Measurements from ENCODE around the gene EEF1A1. TPM values are rescaled to one million over a fixed set of nuclear protein-coding genes. Genes with fewer than 3 reads are reported as not detected.
"Not testable (repeated sequence)": the region's sequence is repeated elsewhere in the genome, so short reads cannot be mapped to it uniquely, and the experiment has no call there.

Gene EEF1A1
- polyA plus RNA-seq (2013, experiment 1 of 2), result 14,204 TPM
- polyA plus RNA-seq (2013, experiment 2 of 2), result 14,628 TPM

GRCh38 chr6:73520688-73521350 lies at the start of gene EEF1A1:
TSS of gene EEF1A1 (minus strand) at chr6:73521032. CDS start at chr6:73520026, 1,006 bp downstream.
- peak within 1 kb of the TSS; percentile 86 for H3K4me2 ChIP-seq (ENCODE audit: low read length, poor library complexity, severe bottlenecking)
- H4K91ac ChIP-seq (ENCODE audit: low read length), result peak within 1 kb of the TSS; percentile 98
- no peaks in the 10 kb centered on the region for H3K27me3 ChIP-seq (ENCODE audit: control insufficient read depth in 1 of 2, insufficient read depth in 1 of 2, low read length in 2 of 2)
- peak; percentile 100 for DNase-seq
- peak within 1 kb of the TSS; percentile 87 for H2BK15ac ChIP-seq (ENCODE audit: low read depth, poor library complexity, severe bottlenecking)
- H2AFZ ChIP-seq (ENCODE audit: low read depth, low read length), result peak within 1 kb of the TSS; percentile 66
- peak within 1 kb of the TSS; percentile 99 for H2AK5ac ChIP-seq (ENCODE audit: low read length, severe bottlenecking)
- peak within 1 kb of the TSS; percentile 89 for H2BK120ac ChIP-seq (ENCODE audit: low read depth, low read length)
- peak within 1 kb of the TSS; percentile 74 to 99 for H3K14ac ChIP-seq (ENCODE audit: low read length in 2 of 2)
- H3K27ac ChIP-seq (ENCODE audit: low read length, poor library complexity, severe bottlenecking), result peak within 1 kb of the TSS; percentile 99
- H3K23ac ChIP-seq (ENCODE audit: low read length in 2 of 2), result peak within 1 kb of the TSS; percentile 93 to 96
- peaks cover 1% of the 10 kb centered on the region for H3K4me1 ChIP-seq (ENCODE audit: control insufficient read depth, insufficient read depth, low read depth, low read length)
- peaks cover 16 to 42% of the 10 kb centered on the region in 2 experiments for H3K36me3 ChIP-seq (ENCODE audit: control insufficient read depth in 1 of 2, insufficient read depth in 2 of 2, low read depth in 1 of 2, low read length in 2 of 2)
- no peaks in the 10 kb centered on the region for H3K9me3 ChIP-seq (ENCODE audit: control insufficient read depth, low read length)
- H2BK5ac ChIP-seq (ENCODE audit: low read depth, low read length, poor library complexity, severe bottlenecking), result peak within 1 kb of the TSS; percentile 90
- H3K4ac ChIP-seq (ENCODE audit: low read depth in 1 of 2, low read length in 2 of 2), result peak within 1 kb of the TSS; percentile 89 to 100
- peak within 1 kb of the TSS; percentile 100 for H3K9ac ChIP-seq (ENCODE audit: low read length)
- H3K4me3 ChIP-seq (ENCODE audit: insufficient read depth in 1 of 2, low read depth in 1 of 2, low read length in 2 of 2), result peak within 1 kb of the TSS; percentile 96 to 99
- WGBS, result under 1% methylated on average over 48 of the region's 53 CpGs
- H4K8ac ChIP-seq (ENCODE audit: low read length), result peak within 1 kb of the TSS; percentile 97
- peaks cover 3% of the 10 kb centered on the region for H3K79me1 ChIP-seq (replicated peaks; ENCODE audit: low read length, poor library complexity, severe bottlenecking)
- peak within 1 kb of the TSS; percentile 100 for H3K18ac ChIP-seq (ENCODE audit: low read depth in 1 of 2, low read length in 2 of 2)
- H2BK12ac ChIP-seq (ENCODE audit: low read length in 2 of 2), result peak within 1 kb of the TSS in 1 of 2 experiments; percentile 92

- H3K27me3 ChIP-seq (ENCODE audit: control insufficient read depth in 1 of 2, insufficient read depth in 1 of 2, low read length in 2 of 2), result no peaks in the 10 kb centered on the region
- no peak overlapping the region for H3K4me2 ChIP-seq (ENCODE audit: low read length, poor library complexity, severe bottlenecking)
- WGBS, result 55% methylated on average over 5 of the region's 5 CpGs
- no peaks in the 10 kb centered on the region for H3K79me1 ChIP-seq (replicated peaks; ENCODE audit: low read length, poor library complexity, severe bottlenecking)
- no peaks in the 10 kb centered on the region for H3K9me3 ChIP-seq (ENCODE audit: control insufficient read depth, low read length)
- no peak overlapping the region for H3K14ac ChIP-seq (ENCODE audit: low read length in 2 of 2)
- H2AK5ac ChIP-seq (ENCODE audit: low read length, severe bottlenecking), result no peak overlapping the region
- no peak for DNase-seq
- no peak overlapping the region for H4K8ac ChIP-seq (ENCODE audit: low read length)
- peaks cover 9% of the 10 kb centered on the region for H3K4me1 ChIP-seq (ENCODE audit: control insufficient read depth, insufficient read depth, low read depth, low read length)
- H3K4me3 ChIP-seq (ENCODE audit: insufficient read depth in 1 of 2, low read depth in 1 of 2, low read length in 2 of 2), result no peak overlapping the region
- H2BK12ac ChIP-seq (ENCODE audit: low read length in 2 of 2), result no peak overlapping the region
- no peak overlapping the region for H2BK15ac ChIP-seq (ENCODE audit: low read depth, poor library complexity, severe bottlenecking)
- H2AFZ ChIP-seq (ENCODE audit: low read depth, low read length), result no peak overlapping the region
- no peak overlapping the region for H3K9ac ChIP-seq (ENCODE audit: low read length)
- H3K23ac ChIP-seq (ENCODE audit: low read length in 2 of 2), result no peak overlapping the region
- no peak overlapping the region for H3K4ac ChIP-seq (ENCODE audit: low read depth in 1 of 2, low read length in 2 of 2)
- no peak overlapping the region for H3K18ac ChIP-seq (ENCODE audit: low read depth in 1 of 2, low read length in 2 of 2)
- no peaks in the 10 kb centered on the region for H3K36me3 ChIP-seq (ENCODE audit: control insufficient read depth in 1 of 2, insufficient read depth in 2 of 2, low read depth in 1 of 2, low read length in 2 of 2)
- no peak overlapping the region for H4K91ac ChIP-seq (ENCODE audit: low read length)
- H3K27ac ChIP-seq (ENCODE audit: low read length, poor library complexity, severe bottlenecking), result no peak overlapping the region
- H2BK5ac ChIP-seq (ENCODE audit: low read depth, low read length, poor library complexity, severe bottlenecking), result no peak overlapping the region
- no peak overlapping the region for H2BK120ac ChIP-seq (ENCODE audit: low read depth, low read length)
Measured at GRCh38 chr6:73569121-73569520, 48.3 kb upstream of the EEF1A1 start.

GRCh38 chr6:73566954-73567591 lies 46.2 kb upstream of the EEF1A1 start:
- H3K79me1 ChIP-seq (replicated peaks; ENCODE audit: low read length, poor library complexity, severe bottlenecking), result no peaks in the 10 kb centered on the region

GRCh38 chr6:73566486-73566871 lies 45.6 kb upstream of the EEF1A1 start:
- H3K4me1 ChIP-seq (ENCODE audit: control insufficient read depth, insufficient read depth, low read depth, low read length), result not testable (repeated sequence)

More at GRCh38 chr6:73566954-73567591, 46.2 kb upstream of the EEF1A1 start:
- H3K18ac ChIP-seq (ENCODE audit: low read depth in 1 of 2, low read length in 2 of 2), result peak overlapping the region in 1 of 2 experiments; percentile 1
- peak overlapping the region; percentile 75 for H4K8ac ChIP-seq (ENCODE audit: low read length)
- DNase-seq, result peak; percentile 66
- no peak overlapping the region for H2AFZ ChIP-seq (ENCODE audit: low read depth, low read length)
- no peak overlapping the region for H4K91ac ChIP-seq (ENCODE audit: low read length)
- peak overlapping the region; percentile 9 for H2AK5ac ChIP-seq (ENCODE audit: low read length, severe bottlenecking)
- H2BK12ac ChIP-seq (ENCODE audit: low read length in 2 of 2), result peak overlapping the region in 1 of 2 experiments; percentile 29
- 74% methylated on average over 7 of the region's 8 CpGs for WGBS
- H3K9ac ChIP-seq (ENCODE audit: low read length), result peak overlapping the region; percentile 58
- no peaks in the 10 kb centered on the region for H3K36me3 ChIP-seq (ENCODE audit: control insufficient read depth in 1 of 2, insufficient read depth in 2 of 2, low read depth in 1 of 2, low read length in 2 of 2)
- no peak overlapping the region for H2BK5ac ChIP-seq (ENCODE audit: low read depth, low read length, poor library complexity, severe bottlenecking)
- H3K23ac ChIP-seq (ENCODE audit: low read length in 2 of 2), result no peak overlapping the region
- no peak overlapping the region for H3K4ac ChIP-seq (ENCODE audit: low read depth in 1 of 2, low read length in 2 of 2)
- H3K4me2 ChIP-seq (ENCODE audit: low read length, poor library complexity, severe bottlenecking), result no peak overlapping the region
- H3K14ac ChIP-seq (ENCODE audit: low read length in 2 of 2), result no peak overlapping the region
- peaks cover 9% of the 10 kb centered on the region for H3K4me1 ChIP-seq (ENCODE audit: control insufficient read depth, insufficient read depth, low read depth, low read length)
- H3K27me3 ChIP-seq (ENCODE audit: control insufficient read depth in 1 of 2, insufficient read depth in 1 of 2, low read length in 2 of 2), result no peaks in the 10 kb centered on the region
- no peak overlapping the region for H2BK15ac ChIP-seq (ENCODE audit: low read depth, poor library complexity, severe bottlenecking)
- peak overlapping the region in 1 of 2 experiments; percentile 16 for H3K4me3 ChIP-seq (ENCODE audit: insufficient read depth in 1 of 2, low read depth in 1 of 2, low read length in 2 of 2)
- peak overlapping the region; percentile 6 for H2BK120ac ChIP-seq (ENCODE audit: low read depth, low read length)
- H3K27ac ChIP-seq (ENCODE audit: low read length, poor library complexity, severe bottlenecking), result no peak overlapping the region
- H3K9me3 ChIP-seq (ENCODE audit: control insufficient read depth, low read length), result no peaks in the 10 kb centered on the region

More at GRCh38 chr6:73566486-73566871, 45.6 kb upstream of the EEF1A1 start:
- not testable (repeated sequence) for H2AFZ ChIP-seq (ENCODE audit: low read depth, low read length); H2AK5ac ChIP-seq (ENCODE audit: low read length, severe bottlenecking); H3K14ac ChIP-seq (ENCODE audit: low read length in 2 of 2); H3K4me3 ChIP-seq (ENCODE audit: insufficient read depth in 1 of 2, low read depth in 1 of 2, low read length in 2 of 2); H3K23ac ChIP-seq (ENCODE audit: low read length in 2 of 2); H3K9me3 ChIP-seq (ENCODE audit: control insufficient read depth, low read length); H4K8ac ChIP-seq (ENCODE audit: low read length); H3K79me1 ChIP-seq (replicated peaks; ENCODE audit: low read length, poor library complexity, severe bottlenecking); H2BK5ac ChIP-seq (ENCODE audit: low read depth, low read length, poor library complexity, severe bottlenecking); H2BK120ac ChIP-seq (ENCODE audit: low read depth, low read length); H4K91ac ChIP-seq (ENCODE audit: low read length); H2BK12ac ChIP-seq (ENCODE audit: low read length in 2 of 2); H3K27me3 ChIP-seq (ENCODE audit: control insufficient read depth in 1 of 2, insufficient read depth in 1 of 2, low read length in 2 of 2); H3K9ac ChIP-seq (ENCODE audit: low read length); H3K36me3 ChIP-seq (ENCODE audit: control insufficient read depth in 1 of 2, insufficient read depth in 2 of 2, low read depth in 1 of 2, low read length in 2 of 2); DNase-seq; H3K4ac ChIP-seq (ENCODE audit: low read depth in 1 of 2, low read length in 2 of 2); H2BK15ac ChIP-seq (ENCODE audit: low read depth, poor library complexity, severe bottlenecking); H3K18ac ChIP-seq (ENCODE audit: low read depth in 1 of 2, low read length in 2 of 2)
- Histone ChIP-seq H3K27ac (ENCODE audit: low read length, poor library complexity, severe bottlenecking) (peak overlapping the region; percentile 70), H3K4me2 (ENCODE audit: low read length, poor library complexity, severe bottlenecking) (peak overlapping the region; percentile 25)
- 83% methylated on average over 2 of the region's 2 CpGs for WGBS
